ENCODE measurements around the gene HCN2.
"Not testable (repeated sequence)": the region's sequence is repeated elsewhere in the genome, so short reads cannot be mapped to it uniquely, and the experiment has no call there.

DNA sequence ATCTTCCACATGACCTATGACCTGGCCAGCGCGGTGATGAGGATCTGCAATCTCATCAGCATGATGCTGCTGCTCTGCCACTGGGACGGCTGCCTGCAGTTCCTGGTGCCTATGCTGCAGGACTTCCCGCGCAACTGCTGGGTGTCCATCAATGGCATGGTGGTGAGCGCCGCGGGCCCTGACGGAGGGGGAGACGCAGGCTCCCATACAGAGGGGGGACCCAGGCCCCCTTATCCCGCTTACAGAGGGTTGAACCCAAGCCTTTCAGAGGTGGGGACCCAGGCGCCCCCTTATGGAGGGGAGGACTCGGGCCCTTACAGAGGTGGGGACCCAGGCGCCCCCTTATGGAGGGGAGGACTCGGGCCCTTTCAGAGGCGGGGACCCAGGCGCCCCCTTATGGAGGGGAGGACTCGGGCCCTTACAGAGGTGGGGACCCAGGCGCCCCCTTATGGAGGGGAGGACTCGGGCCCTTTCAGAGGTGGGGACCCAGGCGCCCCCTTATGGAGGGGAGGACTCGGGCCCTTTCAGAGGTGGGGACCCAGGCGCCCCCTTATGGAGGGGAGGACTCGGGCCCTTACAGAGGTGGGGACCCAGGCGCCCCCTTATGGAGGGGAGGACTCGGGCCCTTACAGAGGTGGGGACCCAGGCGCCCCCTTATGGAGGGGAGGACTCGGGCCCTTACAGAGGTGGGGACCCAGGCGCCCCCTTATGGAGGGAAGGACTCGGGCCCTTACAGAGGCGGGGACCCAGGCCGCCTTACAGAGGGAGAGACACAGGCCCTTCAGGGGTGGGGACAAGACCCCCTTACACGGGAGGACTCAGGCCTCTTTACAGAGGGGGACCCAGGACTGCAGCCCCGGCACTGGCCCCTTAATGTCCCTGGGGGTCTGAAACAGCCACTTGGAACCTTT, 15.6 kb downstream of the HCN2 start:
- TF ChIP-seq, protein P1, sequence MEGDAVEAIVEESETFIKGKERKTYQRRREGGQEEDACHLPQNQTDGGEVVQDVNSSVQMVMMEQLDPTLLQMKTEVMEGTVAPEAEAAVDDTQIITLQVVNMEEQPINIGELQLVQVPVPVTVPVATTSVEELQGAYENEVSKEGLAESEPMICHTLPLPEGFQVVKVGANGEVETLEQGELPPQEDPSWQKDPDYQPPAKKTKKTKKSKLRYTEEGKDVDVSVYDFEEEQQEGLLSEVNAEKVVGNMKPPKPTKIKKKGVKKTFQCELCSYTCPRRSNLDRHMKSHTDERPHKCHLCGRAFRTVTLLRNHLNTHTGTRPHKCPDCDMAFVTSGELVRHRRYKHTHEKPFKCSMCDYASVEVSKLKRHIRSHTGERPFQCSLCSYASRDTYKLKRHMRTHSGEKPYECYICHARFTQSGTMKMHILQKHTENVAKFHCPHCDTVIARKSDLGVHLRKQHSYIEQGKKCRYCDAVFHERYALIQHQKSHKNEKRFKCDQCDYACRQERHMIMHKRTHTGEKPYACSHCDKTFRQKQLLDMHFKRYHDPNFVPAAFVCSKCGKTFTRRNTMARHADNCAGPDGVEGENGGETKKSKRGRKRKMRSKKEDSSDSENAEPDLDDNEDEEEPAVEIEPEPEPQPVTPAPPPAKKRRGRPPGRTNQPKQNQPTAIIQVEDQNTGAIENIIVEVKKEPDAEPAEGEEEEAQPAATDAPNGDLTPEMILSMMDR (conservative IDR thresholded peaks at IDR 0.05; ENCODE audit: low read depth, low read length), result peak; percentile 40; the same call in 1 of the 2 replicates
- TF ChIP-seq EZH2 (IDR thresholded peaks at IDR 0.05; ENCODE audit: borderline replicate concordance, low read depth, low read length, poor library complexity, severe bottlenecking), result not testable (repeated sequence)

Data from A673 (cell line).